Mesenchymal stem cell (in vitro differentiated cells and primary cell): ENCODE data around the gene REELD1.

Experiments
- DNase-seq: peaks from one replicate; pipeline ENCODE4 v3.0.0-alpha.2; 2013
- H2AFZ ChIP-seq: one replicate; pipeline ENCODE4 v1.6.1; 2013; ENCODE audit warnings: low read depth, mild to moderate bottlenecking, control low read depth, inconsistent platforms, low read length, moderate library complexity
- H2AK5ac ChIP-seq: 2 replicates; pipeline ENCODE4 v1.6.1; 2013; ENCODE audit warnings: low read length, moderate library complexity, mild to moderate bottlenecking, inconsistent platforms; ENCODE audit not compliant: severe bottlenecking
- H2BK120ac ChIP-seq: one replicate; pipeline ENCODE4 v1.6.1; 2013; ENCODE audit warnings: low read depth, mild to moderate bottlenecking, inconsistent platforms, low read length, moderate library complexity
- H2BK12ac ChIP-seq, 2 experiments: one replicate each; pipeline ENCODE4 v1.6.1; 2013; ENCODE audit warnings: inconsistent platforms in 2 of 2, low read length in 2 of 2, mild to moderate bottlenecking in 2 of 2, moderate library complexity in 2 of 2, control low read depth in 1 of 2
- H2BK15ac ChIP-seq: one replicate; pipeline ENCODE4 v1.6.1; 2013; ENCODE audit warnings: mild to moderate bottlenecking, low read depth, inconsistent platforms; ENCODE audit not compliant: poor library complexity, severe bottlenecking
- H2BK5ac ChIP-seq: 2 replicates; pipeline ENCODE4 v1.6.1; 2013; ENCODE audit warnings: low read depth, mild to moderate bottlenecking, low read length, control low read depth, inconsistent platforms; ENCODE audit not compliant: poor library complexity, severe bottlenecking
- H3K14ac ChIP-seq, 2 experiments: one replicate each; pipeline ENCODE4 v1.6.1; 2013; ENCODE audit warnings: inconsistent platforms in 2 of 2, low read length in 2 of 2, control low read depth in 1 of 2, mild to moderate bottlenecking in 1 of 2, moderate library complexity in 1 of 2
- H3K18ac ChIP-seq, 2 experiments: one replicate each; pipeline ENCODE4 v1.6.1; 2013; ENCODE audit warnings: inconsistent platforms in 2 of 2, low read length in 2 of 2, control low read depth in 1 of 2, low read depth in 1 of 2, mild to moderate bottlenecking in 1 of 2
- H3K23ac ChIP-seq, 2 experiments: one replicate each; pipeline ENCODE4 v1.6.1; 2013; ENCODE audit warnings: inconsistent platforms in 2 of 2, low read length in 2 of 2, mild to moderate bottlenecking in 2 of 2, moderate library complexity in 2 of 2, control low read depth in 1 of 2
- H3K27ac ChIP-seq: 2 replicates; pipeline ENCODE4 v1.5.1; 2013; ENCODE audit warnings: mild to moderate bottlenecking, moderate library complexity, low read length, control low read depth, inconsistent platforms; ENCODE audit not compliant: poor library complexity, severe bottlenecking
- H3K27me3 ChIP-seq, 2 experiments: 2 replicates each; pipeline versions ENCODE4 v1.6.1 to v1.7.0; 2013; ENCODE audit warnings: low read length in 2 of 2, mild to moderate bottlenecking in 2 of 2, moderate library complexity in 2 of 2, control low read depth in 1 of 2, inconsistent platforms in 1 of 2; ENCODE audit not compliant: control insufficient read depth in 1 of 2, insufficient read depth in 1 of 2
- H3K36me3 ChIP-seq, 2 experiments: 2 replicates each; pipeline versions ENCODE4 v1.6.1 to v1.7.0; 2013; ENCODE audit warnings: low read length in 2 of 2, control low read depth in 1 of 2, inconsistent platforms in 1 of 2, low read depth in 1 of 2, mild to moderate bottlenecking in 1 of 2; ENCODE audit not compliant: insufficient read depth in 2 of 2, control insufficient read depth in 1 of 2
- H3K4ac ChIP-seq, 2 experiments: one replicate each; pipeline ENCODE4 v1.6.1; 2013; ENCODE audit warnings: inconsistent platforms in 2 of 2, low read length in 2 of 2, mild to moderate bottlenecking in 2 of 2, moderate library complexity in 2 of 2, control low read depth in 1 of 2, low read depth in 1 of 2
- H3K4me1 ChIP-seq: 2 replicates; pipeline ENCODE4 v1.6.1; 2013; ENCODE audit warnings: low read depth, low read length, control low read depth; ENCODE audit not compliant: control insufficient read depth, insufficient read depth
- H3K4me2 ChIP-seq: 2 replicates; pipeline ENCODE4 v1.6.1; 2013; ENCODE audit warnings: low read length, mild to moderate bottlenecking, inconsistent platforms; ENCODE audit not compliant: poor library complexity, severe bottlenecking
- H3K4me3 ChIP-seq, 2 experiments: 2 replicates each; pipeline versions ENCODE4 v1.5.1 to v1.7.0; 2013; ENCODE audit warnings: low read length in 2 of 2, mild to moderate bottlenecking in 2 of 2, control low read depth in 1 of 2, low read depth in 1 of 2; ENCODE audit not compliant: insufficient read depth in 1 of 2
- H3K79me1 ChIP-seq: replicated peaks from 2 replicates; pipeline ENCODE4 v1.6.1; 2013; ENCODE audit warnings: mild to moderate bottlenecking, control low read depth, low read length, inconsistent platforms; ENCODE audit not compliant: poor library complexity, severe bottlenecking
- H3K9ac ChIP-seq: 2 replicates; pipeline ENCODE4 v1.7.0; 2013; ENCODE audit warnings: mild to moderate bottlenecking, low read length, moderate library complexity
- H3K9me3 ChIP-seq: 2 replicates; pipeline ENCODE4 v1.7.0; 2013; ENCODE audit warnings: mild to moderate bottlenecking, low read length; ENCODE audit not compliant: control insufficient read depth
- H4K8ac ChIP-seq: one replicate; pipeline ENCODE4 v1.6.1; 2013; ENCODE audit warnings: inconsistent platforms, mild to moderate bottlenecking, low read length, moderate library complexity
- H4K91ac ChIP-seq: one replicate; pipeline ENCODE4 v1.6.1; 2013; ENCODE audit warnings: mild to moderate bottlenecking, low read length, inconsistent platforms
- WGBS: methylation state at CpG from one replicate; pipeline ENCODE4 v1.1.7; 2013; ENCODE audit warnings: mixed read lengths; 5-methylcytosine and 5-hydroxymethylcytosine counted together

Gene REELD1

DNA sequence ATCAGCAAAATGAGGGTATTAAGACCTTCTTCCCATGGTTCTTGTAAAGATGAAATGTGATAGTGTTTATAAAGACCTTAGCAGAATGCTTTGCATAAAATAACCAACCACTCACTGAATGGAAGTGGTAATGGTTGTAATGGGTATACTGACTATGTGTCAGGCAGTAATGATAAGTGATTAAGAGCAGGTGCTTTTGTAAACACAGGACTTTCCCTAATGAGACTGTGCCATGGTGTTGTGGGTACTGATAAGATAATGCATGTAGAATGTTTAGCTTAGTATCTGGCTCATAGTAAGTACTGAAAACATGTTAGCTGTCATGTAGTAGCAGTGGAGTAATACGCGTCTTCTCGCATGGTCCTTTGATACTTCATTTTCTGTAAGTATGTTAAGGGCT lies 31.9 kb upstream of the REELD1 start:
- H3K27ac ChIP-seq = no peak overlapping the region
- H2BK5ac ChIP-seq = no peak overlapping the region
- no peak overlapping the region for H2AFZ ChIP-seq
- no peak overlapping the region for H4K91ac ChIP-seq
- no peak overlapping the region for H3K4me2 ChIP-seq
- H2BK12ac ChIP-seq = no peak overlapping the region
- peaks cover 20% of the 10 kb centered on the region for H3K79me1 ChIP-seq
- 96% methylated on average over 3 of the region's 3 CpGs for WGBS
- H3K23ac ChIP-seq = no peak overlapping the region
- no peak overlapping the region for H3K9ac ChIP-seq
- H3K4me3 ChIP-seq = no peak overlapping the region
- H3K27me3 ChIP-seq = no peaks in the 10 kb centered on the region
- no peak overlapping the region for H4K8ac ChIP-seq
- no peak overlapping the region for H3K18ac ChIP-seq
- no peak overlapping the region for H2BK120ac ChIP-seq
- H2BK15ac ChIP-seq = no peak overlapping the region
- no peaks in the 10 kb centered on the region for H3K9me3 ChIP-seq
- peaks cover 3 to 37% of the 10 kb centered on the region in 2 experiments for H3K36me3 ChIP-seq
- H2AK5ac ChIP-seq = no peak overlapping the region
- H3K4me1 ChIP-seq = peaks cover 3% of the 10 kb centered on the region
- no peak overlapping the region for H3K4ac ChIP-seq
- DNase-seq = no peak
- H3K14ac ChIP-seq = no peak overlapping the region

DNA sequence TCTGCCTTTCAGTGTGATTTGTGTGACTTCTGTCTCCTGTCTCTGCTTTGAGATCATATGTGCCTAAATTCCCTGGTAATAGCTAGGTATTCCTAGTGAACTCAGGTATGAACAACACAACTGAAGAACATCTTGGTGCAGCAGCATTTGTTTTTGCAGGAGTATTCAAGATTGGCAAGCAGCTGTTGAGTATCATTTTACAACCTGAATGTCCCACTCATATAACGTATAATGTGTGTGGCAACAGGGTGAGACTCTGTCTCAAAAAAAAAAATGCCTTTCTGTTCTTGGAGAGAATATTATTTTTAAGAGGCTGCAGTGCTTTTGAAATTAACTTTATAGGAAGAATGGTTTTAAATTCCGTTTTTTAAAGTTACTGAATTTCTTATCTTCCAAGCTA lies 31.1 kb upstream of the REELD1 start:
- no peak overlapping the region for H2BK15ac ChIP-seq
- H3K9ac ChIP-seq = no peak overlapping the region
- no peak overlapping the region for H3K14ac ChIP-seq
- H3K4me3 ChIP-seq = no peak overlapping the region
- H3K27ac ChIP-seq = no peak overlapping the region
- no peak overlapping the region for H2AK5ac ChIP-seq
- H2BK120ac ChIP-seq = no peak overlapping the region
- no peak overlapping the region for H4K8ac ChIP-seq
- no peak overlapping the region for H3K4ac ChIP-seq
- H3K9me3 ChIP-seq = no peaks in the 10 kb centered on the region
- peaks cover 5 to 45% of the 10 kb centered on the region in 2 experiments for H3K36me3 ChIP-seq
- no peak overlapping the region for H3K4me2 ChIP-seq
- no peak overlapping the region for H2BK5ac ChIP-seq
- no peaks in the 10 kb centered on the region for H3K27me3 ChIP-seq
- WGBS = 94% methylated on average over 2 of the region's 2 CpGs
- DNase-seq = no peak
- no peak overlapping the region for H2BK12ac ChIP-seq
- no peak overlapping the region for H4K91ac ChIP-seq
- no peak overlapping the region for H2AFZ ChIP-seq
- H3K23ac ChIP-seq = no peak overlapping the region
- H3K18ac ChIP-seq = no peak overlapping the region
- peaks cover 15% of the 10 kb centered on the region for H3K79me1 ChIP-seq
- peaks cover 1% of the 10 kb centered on the region for H3K4me1 ChIP-seq

GRCh38 chr4:146186041-146186440 lies 28.3 kb upstream of the REELD1 start:
- Histone ChIP-seq H2BK15ac (no peak overlapping the region), H3K14ac (no peak overlapping the region), H2BK5ac (no peak overlapping the region), H3K4ac (no peak overlapping the region), H2BK12ac (no peak overlapping the region), H3K4me1 (no peaks in the 10 kb centered on the region), H3K23ac (no peak overlapping the region), H2BK120ac (no peak overlapping the region), H3K27me3 (no peaks in the 10 kb centered on the region), H3K79me1 (peaks cover 10% of the 10 kb centered on the region), H3K36me3 (peaks cover 8 to 69% of the 10 kb centered on the region in 2 experiments), H3K9ac (no peak overlapping the region), H3K4me3 (no peak overlapping the region), H3K4me2 (no peak overlapping the region), H2AFZ (no peak overlapping the region), H3K27ac (no peak overlapping the region), H3K18ac (no peak overlapping the region), H2AK5ac (no peak overlapping the region), H3K9me3 (no peaks in the 10 kb centered on the region), H4K8ac (no peak overlapping the region), H4K91ac (no peak overlapping the region)
- DNase-seq = no peak
- 98% methylated on average over 3 of the region's 4 CpGs for WGBS

GRCh38 chr4:146186596-146186995 lies 27.7 kb upstream of the REELD1 start:
- H2BK5ac ChIP-seq = no peak overlapping the region
- H2BK12ac ChIP-seq = no peak overlapping the region
- H3K79me1 ChIP-seq = peaks cover 10% of the 10 kb centered on the region
- H3K4me3 ChIP-seq = no peak overlapping the region
- no peak for DNase-seq
- H4K91ac ChIP-seq = no peak overlapping the region
- no peaks in the 10 kb centered on the region for H3K4me1 ChIP-seq
- no peak overlapping the region for H3K9ac ChIP-seq
- H3K14ac ChIP-seq = no peak overlapping the region
- no peak overlapping the region for H4K8ac ChIP-seq
- no peak overlapping the region for H3K23ac ChIP-seq
- no peak overlapping the region for H2AFZ ChIP-seq
- H3K4me2 ChIP-seq = no peak overlapping the region
- no peak overlapping the region for H2AK5ac ChIP-seq
- H2BK15ac ChIP-seq = no peak overlapping the region
- no peak overlapping the region for H3K4ac ChIP-seq
- WGBS = 90% methylated on average over 3 of the region's 3 CpGs
- peaks cover 8 to 75% of the 10 kb centered on the region in 2 experiments for H3K36me3 ChIP-seq
- H2BK120ac ChIP-seq = no peak overlapping the region
- H3K27me3 ChIP-seq = no peaks in the 10 kb centered on the region
- no peak overlapping the region for H3K27ac ChIP-seq
- no peak overlapping the region for H3K18ac ChIP-seq
- no peaks in the 10 kb centered on the region for H3K9me3 ChIP-seq
